Endothelial cell (in vitro differentiated cells): ENCODE measurements around the gene CTNNA2. TPM values are rescaled to one million over a fixed set of nuclear protein-coding genes. Genes with fewer than 3 reads are reported as not detected.

Experiments
- DNase-seq: peaks from one replicate; pipeline ENCODE4 v3.0.0; 2021; ENCODE audit warnings: low spot score
- H3K27ac Mint-ChIP-seq: one replicate; pipeline ENCODE4 v1.8.0; 2021; ENCODE audit warnings: mixed read lengths, inconsistent platforms; ENCODE audit not compliant: unreplicated experiment
- H3K27me3 Mint-ChIP-seq: one replicate; pipeline ENCODE4 v1.8.0; 2021; ENCODE audit warnings: mild to moderate bottlenecking, moderate library complexity, mixed read lengths, inconsistent platforms; ENCODE audit not compliant: unreplicated experiment
- H3K36me3 Mint-ChIP-seq: one replicate; pipeline ENCODE4 v1.8.0; 2021; ENCODE audit warnings: mild to moderate bottlenecking, low read depth, mixed read lengths, inconsistent platforms; ENCODE audit not compliant: unreplicated experiment
- H3K4me1 Mint-ChIP-seq: one replicate; pipeline ENCODE4 v1.8.0; 2021; ENCODE audit warnings: mild to moderate bottlenecking, mixed read lengths, inconsistent platforms; ENCODE audit not compliant: unreplicated experiment
- H3K4me3 Mint-ChIP-seq: one replicate; pipeline ENCODE4 v1.8.0; 2021; ENCODE audit warnings: mild to moderate bottlenecking, mixed read lengths, inconsistent platforms; ENCODE audit not compliant: unreplicated experiment
- H3K9me3 Mint-ChIP-seq: one replicate; pipeline ENCODE4 v1.8.0; 2021; ENCODE audit warnings: mixed read lengths, inconsistent platforms; ENCODE audit not compliant: unreplicated experiment
- total RNA-seq: library from RNA; stranded (reverse); fragmentation: NEBNext Ultra II Directional; extraction: Animal tissue kit (Norgen Biotek cat#: 25700); gene quantifications from one replicate; pipeline ENCODE4 v1.2.1, GENCODE V29; 2021; ENCODE audit not compliant: unreplicated experiment
- TF ChIP-seq, protein P1 (sequence below): fragments of 200-600 bp; sonication (generic); IDR thresholded peaks from one replicate; pipeline ENCODE4 v1.5.0; 2021; ENCODE audit warnings: antibody characterized with exemption; ENCODE audit not compliant: unreplicated experiment

Gene CTNNA2
- total RNA-seq, 1 donor from 2014 or later = 4.7 TPM

DNA sequence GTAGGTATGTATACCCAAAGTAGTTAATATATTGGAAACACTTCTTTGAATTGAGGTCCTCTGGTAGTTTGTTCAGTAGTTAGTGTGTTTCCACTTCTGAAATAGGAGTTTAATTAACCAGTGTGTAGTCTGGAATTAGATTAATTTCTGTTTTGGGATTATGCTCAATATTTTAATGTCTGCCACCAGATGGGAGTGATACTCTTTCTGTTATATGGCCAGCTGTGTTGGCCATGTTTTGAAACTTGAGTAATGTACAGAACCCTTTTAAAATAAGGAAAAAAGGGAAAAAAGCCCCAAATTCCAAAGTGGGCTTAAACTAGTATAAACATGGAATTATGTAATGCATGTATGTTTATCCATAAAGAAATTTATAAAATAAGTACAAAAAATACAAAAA, 147.7 kb downstream of the CTNNA2 start:
- no peaks in the 10 kb centered on the region for H3K27me3 Mint-ChIP-seq
- TF ChIP-seq, protein P1, sequence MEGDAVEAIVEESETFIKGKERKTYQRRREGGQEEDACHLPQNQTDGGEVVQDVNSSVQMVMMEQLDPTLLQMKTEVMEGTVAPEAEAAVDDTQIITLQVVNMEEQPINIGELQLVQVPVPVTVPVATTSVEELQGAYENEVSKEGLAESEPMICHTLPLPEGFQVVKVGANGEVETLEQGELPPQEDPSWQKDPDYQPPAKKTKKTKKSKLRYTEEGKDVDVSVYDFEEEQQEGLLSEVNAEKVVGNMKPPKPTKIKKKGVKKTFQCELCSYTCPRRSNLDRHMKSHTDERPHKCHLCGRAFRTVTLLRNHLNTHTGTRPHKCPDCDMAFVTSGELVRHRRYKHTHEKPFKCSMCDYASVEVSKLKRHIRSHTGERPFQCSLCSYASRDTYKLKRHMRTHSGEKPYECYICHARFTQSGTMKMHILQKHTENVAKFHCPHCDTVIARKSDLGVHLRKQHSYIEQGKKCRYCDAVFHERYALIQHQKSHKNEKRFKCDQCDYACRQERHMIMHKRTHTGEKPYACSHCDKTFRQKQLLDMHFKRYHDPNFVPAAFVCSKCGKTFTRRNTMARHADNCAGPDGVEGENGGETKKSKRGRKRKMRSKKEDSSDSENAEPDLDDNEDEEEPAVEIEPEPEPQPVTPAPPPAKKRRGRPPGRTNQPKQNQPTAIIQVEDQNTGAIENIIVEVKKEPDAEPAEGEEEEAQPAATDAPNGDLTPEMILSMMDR = no peak
- H3K4me3 Mint-ChIP-seq = no peak overlapping the region
- H3K9me3 Mint-ChIP-seq = no peaks in the 10 kb centered on the region
- H3K4me1 Mint-ChIP-seq = peaks cover 15% of the 10 kb centered on the region
- no peaks in the 10 kb centered on the region for H3K36me3 Mint-ChIP-seq
- no peak for DNase-seq
- H3K27ac Mint-ChIP-seq = no peak overlapping the region

DNA sequence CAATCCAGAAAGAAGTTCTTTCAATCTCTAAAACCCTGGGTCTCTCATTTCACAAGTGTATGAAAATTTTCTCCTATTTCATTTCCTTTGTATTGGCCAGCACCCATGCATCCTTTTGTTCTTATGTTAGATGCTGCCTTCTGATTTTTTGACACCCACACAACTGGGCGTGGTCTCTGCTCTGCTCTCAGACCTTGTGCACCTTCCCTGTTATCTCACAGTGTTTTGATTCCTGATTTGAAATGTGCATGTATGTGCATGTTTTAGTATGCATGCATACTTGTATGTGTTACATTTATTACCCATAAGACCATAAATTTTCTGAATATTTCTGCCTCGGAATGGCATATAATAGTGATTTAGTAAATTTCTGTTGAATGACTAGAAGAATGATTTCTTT, 152.2 kb downstream of the CTNNA2 start:
- H3K36me3 Mint-ChIP-seq = peaks cover 3% of the 10 kb centered on the region
- H3K27ac Mint-ChIP-seq = no peak overlapping the region
- peaks cover 15% of the 10 kb centered on the region for H3K4me1 Mint-ChIP-seq
- TF ChIP-seq, protein P1 = no peak
- H3K27me3 Mint-ChIP-seq = no peaks in the 10 kb centered on the region
- H3K4me3 Mint-ChIP-seq = no peak overlapping the region
- no peak for DNase-seq
- H3K9me3 Mint-ChIP-seq = peaks cover 3% of the 10 kb centered on the region

DNA sequence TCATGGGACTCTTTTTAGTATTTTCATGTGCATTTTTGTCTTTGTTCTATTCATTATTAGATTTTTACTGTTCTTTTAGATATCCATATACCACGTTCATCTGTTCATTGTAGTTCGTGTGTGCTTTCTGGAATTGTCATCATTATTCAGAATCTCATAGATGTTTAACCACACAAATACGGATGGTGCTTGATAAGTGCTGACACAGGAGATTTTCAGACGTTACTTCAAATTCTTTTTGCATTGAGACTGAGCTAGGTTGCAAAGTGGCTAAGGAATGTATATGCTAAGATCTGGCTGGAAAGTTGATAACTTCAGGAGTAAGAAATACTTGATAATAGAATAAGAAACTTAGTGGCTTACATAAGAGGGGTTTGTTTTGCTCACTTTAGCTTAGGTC, 153.6 kb downstream of the CTNNA2 start:
- no peaks in the 10 kb centered on the region for H3K27me3 Mint-ChIP-seq
- no peak overlapping the region for H3K4me3 Mint-ChIP-seq
- peaks cover 3% of the 10 kb centered on the region for H3K9me3 Mint-ChIP-seq
- peaks cover 14% of the 10 kb centered on the region for H3K4me1 Mint-ChIP-seq
- DNase-seq = no peak
- TF ChIP-seq, protein P1 = no peak
- peaks cover 3% of the 10 kb centered on the region for H3K36me3 Mint-ChIP-seq
- no peak overlapping the region for H3K27ac Mint-ChIP-seq

DNA sequence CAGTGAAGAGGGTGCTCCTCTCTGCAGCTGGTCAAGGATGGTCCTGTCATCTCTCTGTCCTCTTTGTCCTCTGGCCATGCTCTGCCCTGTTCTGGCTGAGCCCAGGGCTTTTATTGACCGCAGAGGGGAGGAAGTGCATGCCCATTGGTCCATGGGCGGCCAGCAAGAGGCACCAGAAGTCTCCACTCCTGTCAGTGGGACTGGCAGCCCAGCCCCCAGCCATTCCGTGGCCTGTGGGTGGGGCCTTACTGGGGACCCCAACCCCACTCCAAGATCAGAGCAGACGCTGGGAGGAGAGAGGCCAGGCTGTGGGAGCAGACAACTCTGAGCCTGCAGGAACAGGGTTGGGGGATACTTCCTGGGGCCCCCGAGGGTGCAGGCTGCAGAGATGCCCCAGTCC, 156.9 kb downstream of the CTNNA2 start:
- Mint-ChIP-seq H3K9me3 (peaks cover 3% of the 10 kb centered on the region), H3K27ac (no peak overlapping the region), H3K27me3 (no peaks in the 10 kb centered on the region), H3K4me3 (no peak overlapping the region), H3K36me3 (peaks cover 3% of the 10 kb centered on the region), H3K4me1 (no peaks in the 10 kb centered on the region)
- no peak for DNase-seq
- TF ChIP-seq, protein P1 = no peak

DNA sequence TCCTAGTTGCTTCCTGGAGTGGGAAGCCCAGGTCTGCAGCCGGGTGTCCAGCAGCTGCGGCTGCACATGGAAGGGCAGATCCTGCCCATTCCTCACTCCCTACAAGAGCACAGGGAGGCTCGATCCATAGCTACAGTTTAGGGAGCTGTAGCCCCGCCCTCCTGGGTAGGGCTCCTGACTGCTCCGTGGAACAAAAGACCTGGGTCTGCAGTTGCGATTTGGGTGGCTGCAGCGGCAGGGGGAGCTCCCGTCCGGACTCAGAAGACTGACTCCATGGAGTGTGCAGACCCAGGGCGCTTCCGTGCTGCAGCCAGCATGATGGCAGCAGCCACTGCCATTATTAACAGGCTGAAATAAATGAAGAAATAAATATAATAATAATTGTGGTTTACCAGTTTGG, 157.3 kb downstream of the CTNNA2 start:
- H3K4me3 Mint-ChIP-seq = no peak overlapping the region
- peaks cover 3% of the 10 kb centered on the region for H3K36me3 Mint-ChIP-seq
- H3K27ac Mint-ChIP-seq = no peak overlapping the region
- no peaks in the 10 kb centered on the region for H3K4me1 Mint-ChIP-seq
- no peaks in the 10 kb centered on the region for H3K27me3 Mint-ChIP-seq
- TF ChIP-seq, protein P1 = no peak
- DNase-seq = peak; percentile 11
- H3K9me3 Mint-ChIP-seq = peaks cover 3% of the 10 kb centered on the region
